Right ventricle myocardium superior (tissue), 1 donor: ENCODE measurements around the gene TYROBP. TPM values are rescaled to one million over a fixed set of nuclear protein-coding genes. Genes with fewer than 3 reads are reported as not detected.
A peak's percentile ranks its signal among the peaks of the same experiment; 100 is the strongest.
"Not testable (repeated sequence)": the region's sequence is repeated elsewhere in the genome, so short reads cannot be mapped to it uniquely, and the experiment has no call there.

Experiments used
- ATAC-seq: fragments of 200-7000 bp; cut with Tn5 transposase; one replicate; pipeline ENCODE4 v1.9.1; 2020; ENCODE audit warnings: mild to moderate bottlenecking; ENCODE audit not compliant: poor library complexity
- DNase-seq: peaks from one replicate; pipeline ENCODE4 v3.0.0-alpha.2; 2020
- intact Hi-C: fragments of 100-400 bp; cut with DNase I; formaldehyde crosslinking; loops from one replicate; pipeline ENCODE4 v1.11.2; 2022
- total RNA-seq: library from RNA; stranded (reverse); fragmentation: NEBNext Ultra II Directional; extraction: Animal tissue kit (Norgen Biotek cat#: 25700); gene quantifications from one replicate; pipeline ENCODE4 v1.2.1, GENCODE V29; 2021
- donor health status: DM: no; HTN: yes; CAD: no; lungs with severe emphysema.

Gene TYROBP
- total RNA-seq, 1 donor from 2014 or later = 28.3 TPM

DNA sequence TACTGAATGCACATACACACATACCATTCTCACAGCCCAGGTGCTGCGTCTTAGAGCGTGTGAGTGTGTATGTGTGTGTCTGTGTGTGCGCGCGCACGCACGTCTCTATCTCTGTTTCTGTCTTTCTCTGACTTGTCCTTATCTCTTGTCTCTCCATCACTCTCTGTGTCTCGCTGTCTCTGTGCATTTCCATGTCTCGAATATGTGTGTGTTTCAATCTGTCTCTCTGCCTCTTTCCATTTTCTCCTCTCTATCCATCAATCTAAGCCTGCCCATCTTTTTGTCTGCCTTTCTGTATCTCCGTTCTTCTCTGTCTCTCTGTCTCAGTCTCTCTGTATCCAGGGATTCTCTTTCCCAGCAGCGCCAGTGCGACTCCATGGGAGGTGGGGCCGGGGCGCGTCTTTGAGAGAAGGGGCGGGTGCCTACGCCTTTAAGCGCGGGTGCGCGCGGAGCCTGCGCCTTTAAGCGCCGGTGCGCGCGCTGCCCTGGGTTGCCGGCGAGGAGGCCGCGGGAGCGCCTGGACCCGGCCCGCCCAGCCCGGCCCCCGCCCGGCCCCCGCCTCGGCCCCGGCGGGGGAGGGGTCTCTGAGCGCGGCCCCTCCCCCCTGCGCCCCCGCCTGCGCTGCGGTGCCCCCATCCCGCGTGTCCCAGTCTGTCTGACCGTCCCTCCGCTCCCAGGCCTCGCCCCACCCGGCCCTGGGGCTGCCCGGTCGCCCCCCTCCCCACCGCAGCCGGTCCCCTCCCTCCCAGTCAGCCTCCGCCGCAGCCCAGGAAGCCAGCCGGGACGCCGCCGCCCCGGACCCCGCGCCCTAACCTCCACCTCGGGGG, 28.0 kb upstream of the TYROBP start, which contains the start of gene LRFN3:
LRFN3 (plus strand) TSS at position 464 of the 827 bp plus-strand sequence. CDS start 3,052 bp downstream, outside the sequence.
- peak; percentile 60 for ATAC-seq
- intact Hi-C loops = loop anchor here (10.0 kb wide), 1 partner anchor 221 kb away; the partner anchor contains the start of gene KMT2B
- peak; percentile 87 for DNase-seq

DNA sequence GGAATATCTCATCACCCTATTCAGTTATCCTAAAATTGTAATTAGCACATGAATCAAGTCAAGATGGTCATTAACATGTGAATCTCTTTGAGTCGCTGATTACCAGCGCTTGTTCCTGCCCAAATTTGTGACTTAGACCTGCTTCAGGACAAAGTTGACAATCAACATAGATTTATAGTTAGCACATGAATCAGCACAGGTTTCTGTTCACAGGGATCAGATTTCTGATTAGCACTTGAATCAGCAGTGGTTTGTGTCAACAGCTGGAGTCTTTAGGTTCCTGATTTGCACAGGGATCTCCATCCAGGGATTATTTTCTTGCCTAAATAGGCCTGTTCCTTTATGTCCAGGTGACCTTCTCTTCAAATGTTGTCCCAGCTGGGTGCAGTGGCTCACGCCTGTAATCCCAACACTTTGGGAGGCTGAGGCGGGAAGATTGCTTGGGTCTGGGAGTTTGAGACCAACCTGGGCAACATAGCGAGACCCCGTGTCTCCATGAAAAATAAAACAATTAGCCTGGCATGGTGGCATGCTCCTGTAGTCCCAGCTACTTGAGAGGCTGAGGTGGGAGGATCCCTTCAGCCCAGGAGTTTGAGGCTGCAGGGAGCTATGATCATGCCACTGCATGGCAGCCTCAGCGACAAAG, 24.3 kb upstream of the TYROBP start:
- DNase-seq (no peak), ATAC-seq (no peak)
- intact Hi-C loops = loop anchor here (5.0 to 10.0 kb wide), 3 partner anchors 50 to 218 kb away; partner anchors contain the start of genes HSPB6, KMT2B and PROSER3

DNA sequence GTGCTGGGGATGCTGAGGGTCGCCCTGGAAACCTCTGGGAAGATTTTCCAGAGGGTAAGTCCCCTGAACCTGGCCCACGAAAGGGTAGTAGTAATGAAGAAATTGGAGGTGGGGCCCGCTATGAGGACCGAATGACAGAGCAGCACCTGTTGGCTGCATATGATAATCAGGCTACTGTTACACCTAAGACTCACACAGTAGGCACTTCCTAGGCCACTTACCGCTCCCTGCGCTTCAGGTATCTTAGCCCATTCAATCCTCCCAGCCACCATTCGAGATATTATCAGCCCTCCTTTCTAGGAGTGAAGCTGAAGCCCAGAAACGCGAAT, 23.7 kb upstream of the TYROBP start:
- intact Hi-C loops = loop anchor here (5.0 to 10.0 kb wide), 3 partner anchors 50 to 217 kb away; partner anchors contain the start of genes HSPB6, KMT2B and PROSER3
- ATAC-seq (no peak), DNase-seq (no peak)

DNA sequence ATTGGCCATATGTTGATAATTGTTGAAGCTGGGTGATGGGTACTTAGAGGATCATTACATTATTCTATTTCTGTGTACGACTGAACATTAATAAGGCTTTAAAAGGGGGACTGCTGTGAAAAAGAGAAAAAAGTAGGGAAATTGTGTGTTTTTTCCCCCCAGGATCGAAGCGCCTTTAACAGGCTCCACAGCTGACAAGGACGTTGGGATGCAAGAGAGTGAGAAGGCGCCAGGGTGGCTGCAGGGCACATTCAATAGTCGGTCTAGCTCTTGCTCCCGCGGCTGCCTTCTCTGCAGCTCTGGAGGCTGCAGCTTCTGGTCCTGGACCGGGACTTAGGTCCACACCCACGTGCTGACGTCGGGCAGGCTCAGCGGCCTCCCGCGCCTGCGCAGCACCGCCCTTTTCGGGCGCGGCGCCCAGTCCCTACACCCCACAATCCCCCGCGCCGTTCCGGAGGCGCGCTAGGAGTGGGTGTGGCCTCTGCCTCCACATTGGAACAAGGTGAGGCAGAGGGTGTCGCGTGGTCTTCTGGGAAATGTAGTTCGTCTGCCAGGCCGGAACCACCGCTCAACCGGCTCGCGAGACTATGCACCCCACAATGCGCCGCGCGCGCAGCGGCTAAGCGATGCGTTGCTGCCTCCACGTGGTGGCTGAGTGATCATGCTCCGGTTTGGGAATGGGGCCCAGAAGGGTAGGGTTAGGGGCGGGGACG, 23.2 kb upstream of the TYROBP start:
- intact Hi-C loops = loop anchor here (5.0 to 10.0 kb wide), 3 partner anchors 49 to 217 kb away; partner anchors contain the start of genes HSPB6, KMT2B and PROSER3
- ATAC-seq (peak; percentile 99), DNase-seq (peak; percentile 99)

DNA sequence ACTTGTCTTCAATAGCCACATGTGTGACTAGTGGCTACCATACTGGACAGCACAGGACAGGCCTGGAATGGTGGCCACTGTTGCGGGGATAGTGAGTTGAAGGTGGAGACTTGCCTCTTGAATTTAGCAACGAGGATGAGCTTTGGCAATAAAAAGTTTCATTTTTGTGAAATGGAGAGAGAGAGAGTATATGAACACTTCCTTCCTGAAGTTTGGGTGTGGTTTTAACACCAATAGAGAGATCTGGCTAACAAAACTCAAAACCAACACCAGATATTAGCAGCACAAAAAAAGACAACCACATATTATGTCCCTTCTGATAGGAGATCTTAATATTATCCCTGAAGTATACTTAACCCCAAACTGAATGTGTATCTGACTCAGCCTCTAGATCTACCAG, 21.8 kb upstream of the TYROBP start:
- intact Hi-C loops = loop anchor here (5.0 to 10.0 kb wide), 3 partner anchors 48 to 215 kb away; partner anchors contain the start of genes HSPB6, KMT2B and PROSER3
- DNase-seq (no peak), ATAC-seq (no peak)

DNA sequence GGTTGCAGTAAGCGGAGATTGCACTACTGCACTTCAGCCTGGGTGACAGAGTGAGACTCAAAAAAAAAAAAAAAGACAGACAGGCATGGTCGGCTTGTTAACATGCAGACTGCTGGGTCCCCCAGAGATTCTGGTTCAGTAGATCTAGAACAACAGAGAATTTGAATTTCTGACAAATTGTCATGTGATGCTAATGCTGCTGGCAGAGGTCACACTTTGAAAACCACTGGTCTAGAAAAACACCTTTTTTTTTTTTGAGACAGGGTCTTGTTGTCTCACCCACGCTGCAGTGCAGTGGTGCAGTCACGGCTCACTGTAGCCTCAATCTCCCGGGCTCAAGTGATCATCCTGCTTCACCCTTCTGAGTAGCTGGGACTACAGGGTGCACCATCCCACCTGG, 20.4 kb upstream of the TYROBP start:
- intact Hi-C loops = no loop called here
- ATAC-seq (no peak), DNase-seq (no peak)

DNA sequence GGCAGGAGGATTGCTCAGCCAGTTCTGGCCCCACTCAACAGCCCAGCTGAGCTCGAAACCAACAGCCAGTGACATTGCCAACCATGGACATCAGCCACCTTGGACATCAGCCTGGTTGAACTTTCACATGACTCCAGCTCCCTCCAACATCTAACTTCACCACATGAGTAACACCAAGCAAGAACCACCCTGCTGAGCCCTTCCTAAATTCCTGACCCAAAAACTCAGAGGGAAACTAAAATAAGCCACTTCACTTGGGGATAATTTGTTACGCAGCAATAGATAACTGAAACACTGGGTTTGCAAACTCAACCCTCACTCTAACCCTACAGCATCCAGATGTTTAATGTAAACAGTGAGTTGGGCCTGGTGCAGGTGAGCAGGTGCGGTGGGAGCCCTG, 17.4 kb upstream of the TYROBP start:
- intact Hi-C loops = no loop called here
- no peak for ATAC-seq
- no peak for DNase-seq

DNA sequence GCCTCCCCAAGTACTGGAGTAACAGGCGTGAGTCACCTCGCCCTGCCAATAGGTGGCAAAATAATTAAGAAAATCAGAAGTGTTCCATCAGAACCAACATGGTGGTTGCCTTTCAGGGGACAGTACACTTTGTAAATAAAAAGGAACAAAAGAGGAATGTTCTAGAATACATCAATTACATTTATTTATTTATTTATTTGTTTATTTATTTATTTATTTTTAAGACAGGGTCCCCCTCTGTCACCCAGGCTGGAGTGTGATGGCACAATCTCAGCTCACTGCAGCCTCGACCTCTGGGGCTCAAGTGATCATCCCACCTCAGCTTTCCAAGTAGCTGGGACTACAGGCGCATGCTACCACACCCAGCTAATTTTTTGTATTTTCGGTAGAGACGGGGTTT, 12.9 kb upstream of the TYROBP start:
- ATAC-seq (no peak), DNase-seq (no peak)
- intact Hi-C loops = no loop called here

DNA sequence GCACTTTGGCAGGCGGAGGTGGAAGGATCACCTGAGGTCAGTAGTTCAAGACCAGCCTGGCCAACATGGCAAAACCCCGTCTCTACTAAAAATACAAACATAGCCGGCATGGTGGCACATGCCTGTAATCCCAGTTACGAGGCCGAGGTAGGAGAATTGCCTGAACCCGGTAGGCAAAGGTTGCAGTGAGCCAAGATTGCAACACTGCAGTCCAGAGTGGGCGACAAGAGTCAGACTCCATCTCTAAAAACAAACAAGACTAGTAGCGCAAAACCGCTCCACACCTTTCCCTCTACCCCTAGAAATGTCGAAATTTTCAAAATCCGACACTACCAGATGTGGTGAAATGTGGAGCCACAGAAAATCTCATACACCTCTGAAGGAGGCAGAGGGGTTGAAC, 11.2 kb upstream of the TYROBP start:
- intact Hi-C loops = no loop called here
- no peak for ATAC-seq
- DNase-seq = no peak

DNA sequence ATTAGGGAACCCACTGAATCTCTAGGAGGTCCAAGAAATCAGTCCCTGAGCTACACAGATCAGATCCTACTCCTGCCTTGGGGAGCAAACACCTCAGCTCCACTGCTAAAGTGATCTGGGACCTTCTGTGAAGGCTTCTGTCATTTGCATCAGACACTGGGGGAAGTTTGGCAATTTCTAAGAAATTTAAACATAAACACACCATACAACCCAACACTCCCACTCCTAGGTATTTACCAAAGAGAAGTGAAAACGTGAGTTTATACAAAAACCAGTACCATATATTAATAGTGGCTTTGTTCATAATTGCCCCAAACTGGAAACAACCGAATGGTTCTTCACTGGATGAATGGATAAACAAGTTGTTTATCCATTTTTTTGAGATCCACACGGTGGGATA, 7.3 kb upstream of the TYROBP start:
- ATAC-seq (no peak), DNase-seq (no peak)
- intact Hi-C loops = no loop called here

DNA sequence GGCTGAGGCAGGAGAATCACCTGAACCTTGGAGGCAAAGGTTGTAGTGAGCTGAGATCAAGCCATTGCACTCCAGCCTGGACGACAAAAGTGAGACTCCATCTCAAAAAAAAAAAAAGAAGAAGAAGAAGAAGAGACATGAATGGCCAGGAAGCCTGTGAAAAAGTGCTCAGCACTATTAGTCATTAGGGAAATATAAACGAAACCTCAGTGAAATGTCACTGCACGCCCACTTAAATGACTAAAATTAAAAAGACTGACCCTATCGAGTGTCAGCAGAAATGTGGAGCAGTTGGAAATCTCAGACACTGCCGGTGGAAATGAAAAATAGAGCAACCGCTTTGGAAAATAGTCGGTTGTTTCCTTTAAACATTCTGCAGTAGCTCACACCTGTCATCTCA, 5.5 kb upstream of the TYROBP start:
- no peak for DNase-seq
- no peak for ATAC-seq
- intact Hi-C loops = no loop called here

DNA sequence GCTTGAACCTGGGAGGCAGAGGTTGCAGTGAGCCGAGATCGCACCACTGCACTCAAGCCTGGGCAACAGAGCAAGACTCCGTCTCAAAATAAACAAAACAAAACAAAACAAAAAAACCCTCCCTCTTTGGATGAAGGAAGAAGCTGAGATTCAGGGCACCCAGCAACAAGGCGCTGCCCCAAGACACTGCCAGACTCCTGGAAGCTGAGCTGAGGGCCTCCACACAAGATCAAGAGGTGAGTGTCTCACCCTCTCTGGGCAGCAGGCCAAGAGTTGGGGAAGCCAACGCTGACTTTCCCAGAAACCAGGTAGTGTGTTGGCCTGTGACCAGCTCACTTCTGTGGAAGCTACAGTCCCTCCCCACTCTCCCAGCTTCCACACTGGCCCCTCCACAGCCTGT, 3.7 kb upstream of the TYROBP start:
- intact Hi-C loops = no loop called here
- ATAC-seq (no peak), DNase-seq (no peak)

DNA sequence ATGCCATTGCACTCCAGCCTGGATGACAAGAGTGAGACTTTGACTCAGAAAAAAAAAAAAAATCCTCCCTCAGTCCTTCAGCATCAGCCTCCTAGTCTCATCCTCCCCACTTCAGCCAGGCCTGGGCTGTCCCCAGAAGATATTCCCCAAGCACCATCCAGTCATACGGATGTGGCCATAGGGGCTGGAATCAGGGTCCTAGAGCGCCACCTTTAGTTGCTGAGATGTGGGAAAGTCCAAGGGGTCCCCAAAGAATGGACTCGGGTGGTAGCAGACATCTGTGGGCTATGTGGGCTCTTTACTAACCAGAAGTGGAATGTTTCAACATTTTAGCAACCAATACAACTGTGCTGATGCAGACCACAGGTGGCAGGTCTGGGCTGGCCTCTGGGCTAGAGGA, 3.1 kb upstream of the TYROBP start:
- DNase-seq = no peak
- ATAC-seq = no peak
- intact Hi-C loops = no loop called here

DNA sequence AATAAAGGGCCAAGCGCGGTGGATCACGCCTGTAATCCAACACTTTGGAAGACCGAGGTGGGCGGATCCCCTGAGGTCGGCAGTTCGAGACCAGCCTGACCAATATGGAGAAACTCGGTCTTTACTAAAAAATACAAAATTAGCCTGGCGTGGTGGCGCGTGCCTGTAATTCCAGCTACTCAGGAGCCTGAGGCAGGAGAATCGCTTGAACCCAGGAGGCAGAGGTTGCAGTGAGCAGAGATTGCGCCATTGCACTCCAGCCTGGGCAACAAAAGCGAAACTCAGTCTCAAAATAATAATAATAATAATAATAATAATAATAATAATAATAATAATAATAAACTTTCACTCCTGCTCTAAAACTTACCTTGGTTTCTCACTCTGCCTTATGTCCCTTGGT, 2.3 kb upstream of the TYROBP start:
- ATAC-seq, DNase-seq, intact Hi-C loops: not testable (repeated sequence)

DNA sequence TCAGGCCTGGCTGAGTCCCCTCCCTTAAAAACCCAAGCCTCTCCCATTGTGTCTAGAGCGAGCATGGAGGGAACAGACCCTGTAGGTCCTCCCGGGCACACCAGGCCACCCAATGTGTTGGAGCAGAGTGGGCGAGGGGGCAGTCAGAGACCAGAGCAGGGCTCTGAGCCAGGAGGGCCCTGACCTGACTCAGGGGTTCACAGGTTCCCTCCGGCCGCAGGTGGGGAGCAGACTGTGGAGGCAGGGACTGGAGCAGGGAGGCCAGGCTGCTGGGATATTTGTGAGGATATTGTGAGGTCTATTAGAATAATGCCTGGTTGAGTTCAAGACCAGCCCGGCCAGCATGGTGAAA, 1.6 kb upstream of the TYROBP start:
- ATAC-seq (no peak), DNase-seq (no peak)
- intact Hi-C loops = no loop called here

DNA sequence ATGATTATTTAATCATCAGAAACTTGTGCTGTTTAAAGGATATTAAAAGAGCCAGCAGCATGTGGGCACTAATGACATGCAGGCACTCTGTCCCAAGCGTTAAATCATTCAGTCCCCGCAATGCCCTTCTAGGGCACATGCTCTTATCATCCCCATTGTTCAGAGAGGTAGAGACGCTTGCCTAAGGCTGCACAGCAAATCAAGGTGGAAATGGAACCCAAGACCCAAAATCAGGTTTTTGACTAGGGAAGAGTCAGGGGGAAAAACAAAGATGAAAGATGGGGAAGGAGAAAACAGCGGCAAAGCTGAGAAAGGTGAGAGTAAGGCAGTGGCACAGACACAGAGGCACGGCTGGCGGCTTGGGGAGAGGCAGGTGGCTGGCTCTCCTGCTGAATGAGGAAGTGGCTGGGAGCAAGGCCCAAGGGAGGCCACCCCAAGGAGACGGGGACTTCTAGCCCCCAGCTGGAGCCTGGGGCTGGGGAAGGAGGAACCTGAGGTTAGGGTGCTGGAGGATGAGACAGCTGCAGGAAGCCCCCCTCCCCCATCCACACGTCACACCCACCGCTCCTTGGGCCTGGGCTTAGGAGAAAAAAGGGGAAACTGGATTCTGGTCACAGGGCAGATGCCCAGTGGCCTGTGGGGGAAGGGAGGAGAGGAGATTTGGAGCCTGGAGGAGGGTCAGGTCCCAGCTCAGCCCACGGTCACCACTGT, 1.0 kb upstream of the TYROBP start:
- DNase-seq = peak; percentile 90
- intact Hi-C loops = no loop called here
- ATAC-seq = peak; percentile 75

DNA sequence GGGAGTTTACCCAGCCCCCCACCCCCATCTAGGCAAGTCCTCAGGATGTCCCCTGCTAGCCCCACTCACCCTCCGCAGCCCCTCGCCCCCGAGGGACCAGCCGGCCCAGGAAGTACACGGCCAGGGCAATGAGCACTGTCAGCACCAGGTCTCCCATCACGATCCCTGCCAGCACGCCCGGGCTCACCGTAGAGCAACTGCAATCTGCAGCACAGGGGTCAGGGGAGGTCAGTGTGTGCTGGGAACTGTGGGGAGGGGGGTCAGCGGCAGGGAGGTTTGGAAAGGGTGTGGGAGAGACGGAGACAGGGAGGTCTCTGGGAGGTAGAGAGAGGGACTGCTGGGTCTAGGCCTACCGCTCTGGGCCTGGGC, 734 bp downstream of the TYROBP start:
- no peak for DNase-seq
- intact Hi-C loops = no loop called here
- ATAC-seq = no peak

DNA sequence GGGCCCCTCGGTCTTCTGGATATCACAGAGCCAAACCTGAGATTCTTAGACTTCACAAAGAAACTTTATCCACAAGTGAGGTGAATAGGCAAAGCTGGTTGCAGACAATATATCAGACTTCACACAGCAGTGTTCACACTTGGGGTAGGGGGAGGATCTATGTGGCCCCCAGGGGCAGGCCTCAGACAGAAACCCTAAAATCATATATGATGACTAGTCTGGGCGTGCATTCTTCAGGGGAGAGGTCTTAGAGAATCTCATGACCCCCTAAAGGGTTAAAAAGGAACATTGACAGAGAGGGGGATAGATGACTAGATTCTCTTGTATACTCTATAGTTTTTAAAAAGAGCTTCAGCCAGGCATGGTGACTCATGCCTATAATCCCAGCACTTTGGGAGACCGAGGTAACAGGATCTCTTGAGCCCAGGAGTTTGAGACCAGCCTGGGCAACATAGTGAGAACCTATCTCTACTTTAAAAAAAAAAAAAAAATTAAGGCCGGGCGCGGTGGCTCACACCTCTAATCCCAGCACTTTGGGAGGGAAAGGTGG, 2.8 kb downstream of the TYROBP start:
- intact Hi-C loops = no loop called here
- ATAC-seq (no peak), DNase-seq (no peak)
